Measurements from ENCODE around the gene CLEC18C.

DNA sequence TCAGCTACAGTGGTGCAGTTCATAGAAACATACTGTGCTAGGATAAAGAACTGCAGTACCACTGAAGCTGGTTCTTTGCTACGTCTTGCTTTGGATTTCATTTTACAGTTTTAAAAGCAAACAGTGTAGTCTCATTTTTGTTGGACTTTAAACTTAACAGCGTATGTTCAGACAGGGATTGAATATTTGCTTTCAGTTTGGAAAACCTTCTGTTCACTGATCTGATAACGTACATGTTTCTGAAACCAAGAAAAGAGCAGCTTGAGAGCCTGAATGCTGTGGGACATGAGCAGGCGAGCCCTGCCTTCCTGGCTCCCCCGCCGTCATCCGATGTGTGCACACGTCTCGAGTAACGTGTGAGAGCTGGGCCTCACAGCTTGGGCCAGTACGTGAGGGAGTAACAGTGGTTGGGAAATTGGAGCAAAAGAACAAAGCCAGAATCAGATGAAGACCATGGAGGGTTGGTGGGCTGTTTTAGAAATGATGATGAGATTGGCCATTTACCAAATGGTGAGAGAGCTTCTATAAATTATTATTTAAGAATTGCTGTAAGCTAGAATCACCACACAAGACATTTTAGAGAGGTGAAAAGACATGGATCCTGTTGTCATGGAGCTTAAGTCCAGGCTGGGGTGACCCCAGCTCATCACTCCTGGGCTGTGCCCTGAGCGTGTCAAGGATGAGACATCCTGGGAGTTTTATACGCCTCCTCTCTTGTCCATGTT is 20.8 kb upstream of the CLEC18C start:
- TF ChIP-seq, protein P1, sequence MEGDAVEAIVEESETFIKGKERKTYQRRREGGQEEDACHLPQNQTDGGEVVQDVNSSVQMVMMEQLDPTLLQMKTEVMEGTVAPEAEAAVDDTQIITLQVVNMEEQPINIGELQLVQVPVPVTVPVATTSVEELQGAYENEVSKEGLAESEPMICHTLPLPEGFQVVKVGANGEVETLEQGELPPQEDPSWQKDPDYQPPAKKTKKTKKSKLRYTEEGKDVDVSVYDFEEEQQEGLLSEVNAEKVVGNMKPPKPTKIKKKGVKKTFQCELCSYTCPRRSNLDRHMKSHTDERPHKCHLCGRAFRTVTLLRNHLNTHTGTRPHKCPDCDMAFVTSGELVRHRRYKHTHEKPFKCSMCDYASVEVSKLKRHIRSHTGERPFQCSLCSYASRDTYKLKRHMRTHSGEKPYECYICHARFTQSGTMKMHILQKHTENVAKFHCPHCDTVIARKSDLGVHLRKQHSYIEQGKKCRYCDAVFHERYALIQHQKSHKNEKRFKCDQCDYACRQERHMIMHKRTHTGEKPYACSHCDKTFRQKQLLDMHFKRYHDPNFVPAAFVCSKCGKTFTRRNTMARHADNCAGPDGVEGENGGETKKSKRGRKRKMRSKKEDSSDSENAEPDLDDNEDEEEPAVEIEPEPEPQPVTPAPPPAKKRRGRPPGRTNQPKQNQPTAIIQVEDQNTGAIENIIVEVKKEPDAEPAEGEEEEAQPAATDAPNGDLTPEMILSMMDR (IDR thresholded peaks at IDR 0.05) = no peak
- no peak for TF ChIP-seq POLR2AphosphoS5 (IDR thresholded peaks at IDR 0.05)

All from upper lobe of left lung (tissue), 4 donors.